Measurements from ENCODE around the gene MDM2. TPM values are rescaled to one million over a fixed set of nuclear protein-coding genes. Genes with fewer than 3 reads are reported as not detected.

Gene MDM2
- total and polyA plus RNA-seq, 2 of the 13 experiments (the other 11 are each of a cell fraction or from before 2014, with no cell fraction given) = 29.3 to 314 TPM

DNA sequence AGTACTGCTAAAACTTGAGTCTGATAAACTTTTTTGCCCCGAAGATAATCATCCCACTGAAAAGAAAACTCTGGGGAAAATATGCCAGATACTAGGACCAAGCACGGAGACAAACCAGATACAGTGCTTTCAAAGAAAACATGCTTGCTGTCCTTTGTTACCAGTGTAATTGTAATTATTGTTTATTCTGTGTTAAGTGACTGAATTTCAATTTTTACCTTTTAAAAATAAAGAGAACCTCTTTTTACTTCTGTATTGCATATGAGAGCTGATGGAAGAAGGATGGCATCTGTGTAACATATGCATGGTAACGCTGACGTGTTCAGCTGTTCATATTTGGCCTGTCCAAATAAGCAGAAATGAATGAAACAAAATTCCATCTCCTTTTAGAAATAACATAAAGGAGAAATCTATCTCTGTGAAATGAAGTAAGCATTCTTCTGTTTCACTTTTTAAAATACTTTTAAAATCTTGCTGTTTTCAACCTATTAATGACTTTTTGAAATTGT, 39.5 kb upstream of the MDM2 start:
- H3K4me1 ChIP-seq (ENCODE audit: insufficient read depth, low read length) = no peaks in the 10 kb centered on the region
- H3K4me3 ChIP-seq (replicated peaks in 1 of 3; ENCODE audit: insufficient read depth in 1 of 3, low read depth in 2 of 3, low read length in 3 of 3) = no peak overlapping the region
- BruUV-seq (replicated peaks) = no TSS peak
- POLR2A ChIA-PET = no interaction called here
- H2AFZ ChIP-seq (ENCODE audit: low read length) = no peak overlapping the region
- in situ Hi-C loops (cut with HindIII; ENCODE audit: extremely low pct_ligation_motif_present, low pct_unique_long_range_greater_than_20kb) = no loop called here
- no peak overlapping the region for H3K27ac ChIP-seq (ENCODE audit: extremely low read length, insufficient read depth, low read length)
- no peaks in the 10 kb centered on the region for H3K9me3 ChIP-seq (ENCODE audit: low read length)
- FAIRE-seq = no peak
- H4K20me1 ChIP-seq (ENCODE audit: insufficient read depth, low read length) = no peaks in the 10 kb centered on the region
- no peak for DNase-seq (ENCODE audit: low spot score)
- CTCF ChIA-PET (ENCODE audit: low intra/inter-chr PET ratio, low total read pairs) = no interaction called here
- WGBS (ENCODE audit: low lambda C conversion rate) = 97% methylated on average over 4 of the region's 4 CpGs
- intact Hi-C loops (cut with micrococcal nuclease; ENCODE audit: unreplicated experiment) = no loop called here
- H3K27me3 ChIP-seq (ENCODE audit: control insufficient read depth in 1 of 2, insufficient read depth in 2 of 2, low read length in 2 of 2) = no peaks in the 10 kb centered on the region
- no peak overlapping the region for H3K9ac ChIP-seq (ENCODE audit: insufficient read depth, low read depth, low read length)
- peaks cover 4 to 22% of the 10 kb centered on the region in 2 experiments; a peak in 3 of 5 replicates for H3K36me3 ChIP-seq (replicated peaks in 1 of 2; ENCODE audit: control insufficient read depth in 1 of 2, insufficient read depth in 2 of 2, low read length in 2 of 2)
- TF ChIP-seq HES4 (CRISPR knock-in tag; IDR thresholded peaks at IDR 0.05; ENCODE audit: borderline replicate concordance) = no peak
- no peak for TF ChIP-seq ZNF816 (CRISPR knock-in tag; IDR thresholded peaks at IDR 0.05; ENCODE audit: borderline replicate concordance)
- TF ChIP-seq ZNF615 (CRISPR knock-in tag; IDR thresholded peaks at IDR 0.05; ENCODE audit: borderline replicate concordance) = no peak
- TF ChIP-seq AGO1 (IDR thresholded peaks at IDR 0.05; ENCODE audit: low read depth, low read length, poor library complexity, severe bottlenecking) = no peak
- TF ChIP-seq ARNT2 (CRISPR knock-in tag; IDR thresholded peaks at IDR 0.05; ENCODE audit: low read depth) = no peak
- TF ChIP-seq FOSL1 (CRISPR knock-in tag; IDR thresholded peaks at IDR 0.05; ENCODE audit: borderline replicate concordance) = no peak
- TF ChIP-seq ZNF891 (CRISPR knock-in tag; IDR thresholded peaks at IDR 0.05) = no peak
- TF ChIP-seq KMT2B (CRISPR knock-in tag; IDR thresholded peaks at IDR 0.05) = no peak
- TF ChIP-seq ARNT (IDR thresholded peaks at IDR 0.05) = no peak
- TF ChIP-seq JARID2 (CRISPR knock-in tag; IDR thresholded peaks at IDR 0.05; ENCODE audit: insufficient replicate concordance) = no peak
- TF ChIP-seq ZBTB7B (CRISPR knock-in tag; IDR thresholded peaks at IDR 0.05) = no peak
- TF ChIP-seq, protein P1, sequence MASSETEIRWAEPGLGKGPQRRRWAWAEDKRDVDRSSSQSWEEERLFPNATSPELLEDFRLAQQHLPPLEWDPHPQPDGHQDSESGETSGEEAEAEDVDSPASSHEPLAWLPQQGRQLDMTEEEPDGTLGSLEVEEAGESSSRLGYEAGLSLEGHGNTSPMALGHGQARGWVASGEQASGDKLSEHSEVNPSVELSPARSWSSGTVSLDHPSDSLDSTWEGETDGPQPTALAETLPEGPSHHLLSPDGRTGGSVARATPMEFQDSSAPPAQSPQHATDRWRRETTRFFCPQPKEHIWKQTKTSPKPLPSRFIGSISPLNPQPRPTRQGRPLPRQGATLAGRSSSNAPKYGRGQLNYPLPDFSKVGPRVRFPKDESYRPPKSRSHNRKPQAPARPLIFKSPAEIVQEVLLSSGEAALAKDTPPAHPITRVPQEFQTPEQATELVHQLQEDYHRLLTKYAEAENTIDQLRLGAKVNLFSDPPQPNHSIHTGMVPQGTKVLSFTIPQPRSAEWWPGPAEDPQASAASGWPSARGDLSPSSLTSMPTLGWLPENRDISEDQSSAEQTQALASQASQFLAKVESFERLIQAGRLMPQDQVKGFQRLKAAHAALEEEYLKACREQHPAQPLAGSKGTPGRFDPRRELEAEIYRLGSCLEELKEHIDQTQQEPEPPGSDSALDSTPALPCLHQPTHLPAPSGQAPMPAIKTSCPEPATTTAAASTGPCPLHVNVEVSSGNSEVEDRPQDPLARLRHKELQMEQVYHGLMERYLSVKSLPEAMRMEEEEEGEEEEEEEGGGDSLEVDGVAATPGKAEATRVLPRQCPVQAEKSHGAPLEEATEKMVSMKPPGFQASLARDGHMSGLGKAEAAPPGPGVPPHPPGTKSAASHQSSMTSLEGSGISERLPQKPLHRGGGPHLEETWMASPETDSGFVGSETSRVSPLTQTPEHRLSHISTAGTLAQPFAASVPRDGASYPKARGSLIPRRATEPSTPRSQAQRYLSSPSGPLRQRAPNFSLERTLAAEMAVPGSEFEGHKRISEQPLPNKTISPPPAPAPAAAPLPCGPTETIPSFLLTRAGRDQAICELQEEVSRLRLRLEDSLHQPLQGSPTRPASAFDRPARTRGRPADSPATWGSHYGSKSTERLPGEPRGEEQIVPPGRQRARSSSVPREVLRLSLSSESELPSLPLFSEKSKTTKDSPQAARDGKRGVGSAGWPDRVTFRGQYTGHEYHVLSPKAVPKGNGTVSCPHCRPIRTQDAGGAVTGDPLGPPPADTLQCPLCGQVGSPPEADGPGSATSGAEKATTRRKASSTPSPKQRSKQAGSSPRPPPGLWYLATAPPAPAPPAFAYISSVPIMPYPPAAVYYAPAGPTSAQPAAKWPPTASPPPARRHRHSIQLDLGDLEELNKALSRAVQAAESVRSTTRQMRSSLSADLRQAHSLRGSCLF (CRISPR knock-in tag; IDR thresholded peaks at IDR 0.05; ENCODE audit: borderline replicate concordance) = no peak
- H3K79me2 ChIP-seq (ENCODE audit: insufficient read depth, low read length) = no peaks in the 10 kb centered on the region
- no peak for ATAC-seq
- no peak overlapping the region for H3K4me2 ChIP-seq (ENCODE audit: low read depth, low read length)

Measured in HepG2 (cell line).